ENCODE results near the gene TRAPPC3.
A peak's percentile ranks its signal among the peaks of the same experiment; 100 is the strongest.
"Not testable (repeated sequence)": the region's sequence is repeated elsewhere in the genome, so short reads cannot be mapped to it uniquely, and the experiment has no call there.

Gene TRAPPC3

GRCh38 chr1:36165145-36165544, 15.9 kb upstream of the TRAPPC3 start:
- DNase-seq = no peak

GRCh38 chr1:36164361-36164760, 15.1 kb upstream of the TRAPPC3 start:
- no peak for DNase-seq

GRCh38 chr1:36163426-36163825, 14.1 kb upstream of the TRAPPC3 start:
- DNase-seq = no peak

GRCh38 chr1:36162680-36163239, 13.5 kb upstream of the TRAPPC3 start:
- DNase-seq = no peak

GRCh38 chr1:36161641-36162531, 12.6 kb upstream of the TRAPPC3 start:
- peak; percentile 49 for DNase-seq

GRCh38 chr1:36160949-36161485, 11.7 kb upstream of the TRAPPC3 start:
- peak; percentile 44 for DNase-seq

- DNase-seq = no peak
These were observed 11.2 kb upstream of the TRAPPC3 start for GRCh38 chr1:36160388-36160948.

GRCh38 chr1:36159614-36160387, 10.5 kb upstream of the TRAPPC3 start:
- no peak for DNase-seq

- not testable (repeated sequence) for DNase-seq
These were observed 9.6 kb upstream of the TRAPPC3 start for GRCh38 chr1:36158827-36159252.

- DNase-seq = no peak
These were observed 8.9 kb upstream of the TRAPPC3 start for GRCh38 chr1:36157973-36158826.

- DNase-seq = no peak
These were observed 8.0 kb upstream of the TRAPPC3 start for GRCh38 chr1:36157115-36157903.

GRCh38 chr1:36156329-36157114, 7.2 kb upstream of the TRAPPC3 start:
- DNase-seq = peak; percentile 57

- peak; percentile 88 for DNase-seq
These were observed 6.4 kb upstream of the TRAPPC3 start, which contains the start of gene MAP7D1 for GRCh38 chr1:36155408-36156328. MAP7D1 (plus strand) TSS chr1:36156160; CDS start chr1:36156418, 258 bp downstream.

GRCh38 chr1:36154765-36155407, 5.6 kb upstream of the TRAPPC3 start:
- DNase-seq = no peak

GRCh38 chr1:36154335-36154734, 5.0 kb upstream of the TRAPPC3 start:
- DNase-seq = no peak

- DNase-seq = no peak
These were observed 4.2 kb upstream of the TRAPPC3 start for GRCh38 chr1:36153476-36153875.

GRCh38 chr1:36151845-36152203, 2.5 kb upstream of the TRAPPC3 start:
- peak; percentile 58 for DNase-seq

GRCh38 chr1:36151134-36151844, 2.0 kb upstream of the TRAPPC3 start:
- no peak for DNase-seq
